Activated T-cell treated with anti-CD3 and anti-CD28 coated beads, Interleukin-2, amount 50 U/mL, for 48 hours (primary cell): ENCODE results near the gene SH3BGR.

Source experiments
- DNase-seq, 2 experiments: peaks; one replicate each; pipeline ENCODE4 v3.0.0-alpha.2; 2020

SH3BGR gene

GRCh38 chr21:39555911-39556590, 104.3 kb downstream of the SH3BGR start:
- DNase-seq: no peak

- no peak for DNase-seq
These were observed 107.7 kb downstream of the SH3BGR start for GRCh38 chr21:39559511-39559910.

GRCh38 chr21:39561140-39561539, 109.4 kb downstream of the SH3BGR start:
- no peak for DNase-seq

- no peak for DNase-seq
These were observed 111.3 kb downstream of the SH3BGR start for GRCh38 chr21:39562791-39563770.

- no peak for DNase-seq
These were observed 112.4 kb downstream of the SH3BGR start for GRCh38 chr21:39564200-39564599.
